Activated CD4-positive, alpha-beta T cell treated with anti-CD3 and anti-CD28 coated beads, Interleukin-2, amount 10 ng/mL, durations not matched to agents 7 days and 5 days (primary cell): ENCODE measurements around the gene MGARP. TPM values are rescaled to one million over a fixed set of nuclear protein-coding genes. Genes with fewer than 3 reads are reported as not detected.

Experiments
- CTCF ChIA-PET: fragments of 350-600 bp; sonication (Branson Sonifier 250); formaldehyde crosslinking; loops from one replicate; lab custom pipeline; 2021; ENCODE audit warnings: antibody characterized with exemption; lab: Charles Lee
- POLR2A ChIA-PET: fragments of 350-600 bp; sonication (Branson Sonifier 250); formaldehyde crosslinking; loops from one replicate; lab custom pipeline; 2021; ENCODE audit warnings: antibody characterized with exemption; lab: Charles Lee
- DNase-seq: peaks from one replicate; pipeline ENCODE4 v3.0.0-alpha.2; 2020
- H3K27ac Mint-ChIP-seq: one replicate; pipeline ENCODE4 v1.8.0; 2021; ENCODE audit warnings: mild to moderate bottlenecking, moderate library complexity, mixed read lengths
- H3K27me3 Mint-ChIP-seq: one replicate; pipeline ENCODE4 v1.8.0; 2021; ENCODE audit warnings: mixed read lengths
- H3K36me3 Mint-ChIP-seq: one replicate; pipeline ENCODE4 v1.8.0; 2021; ENCODE audit warnings: low read depth, mixed read lengths
- H3K4me1 Mint-ChIP-seq: one replicate; pipeline ENCODE4 v1.8.0; 2021; ENCODE audit warnings: mixed read lengths
- H3K4me3 Mint-ChIP-seq: one replicate; pipeline ENCODE4 v1.8.0; 2021; ENCODE audit warnings: mild to moderate bottlenecking, moderate library complexity, mixed read lengths
- H3K9me3 Mint-ChIP-seq: one replicate; pipeline ENCODE4 v1.8.0; 2021; ENCODE audit warnings: mixed read lengths
- total RNA-seq, 2 experiments: library from RNA; stranded (reverse); gene quantifications; one replicate each; pipeline ENCODE4 v1.2.3, GENCODE V29; 2021

The MGARP gene
- total RNA-seq, 2 experiments from 2014 or later: 0.21 to 0.25 TPM

DNA sequence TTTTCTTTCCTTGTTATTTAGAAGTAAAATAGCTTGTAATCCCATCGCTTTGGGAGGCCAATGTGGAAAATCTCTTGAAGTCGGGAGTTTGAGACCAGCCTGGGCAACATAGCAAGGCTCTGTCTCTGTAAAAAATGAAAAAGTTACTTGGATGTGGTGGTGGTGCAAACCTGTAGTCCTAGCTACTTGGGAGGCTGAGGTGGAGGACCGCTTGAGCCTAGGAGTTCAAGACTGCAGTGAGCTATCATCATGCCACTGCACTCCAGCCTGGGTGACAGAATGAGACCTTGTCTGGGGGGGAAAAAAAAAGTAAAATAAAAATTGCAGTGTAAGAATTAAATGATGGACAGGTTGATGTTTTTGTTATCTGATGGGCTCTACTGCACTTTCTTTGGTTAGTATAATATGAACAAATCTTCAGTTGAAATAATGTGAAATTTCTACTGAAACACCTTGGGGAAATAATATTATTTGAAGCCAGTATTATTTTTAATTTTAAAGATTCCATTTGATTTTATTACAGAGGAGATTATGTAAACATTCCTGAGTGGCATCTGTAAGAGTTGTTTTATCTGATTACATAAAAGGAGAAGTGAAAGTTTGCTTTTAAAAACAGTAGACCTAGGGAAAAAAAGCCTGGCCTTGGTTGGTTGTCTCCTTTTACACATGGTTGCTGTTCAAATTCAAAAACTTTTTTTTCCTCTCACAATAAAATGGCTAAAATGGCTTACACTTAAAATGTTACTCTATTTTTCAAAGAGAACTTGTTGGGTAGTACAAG lies 32.7 kb upstream of the MGARP start:
- ChIA-PET CTCF (interaction anchor here (3.0 kb wide), 1 partner anchor 17 kb away, joined by 13 read pairs; no protein-coding TSS in a partner anchor), POLR2A (interaction anchor here (0.5 to 0.6 kb wide), 2 partner anchors 10 to 11 kb away, joined by 3 read pairs; partner anchors contain the start of gene NDUFC1)
- H3K4me3 Mint-ChIP-seq: no peak overlapping the region

DNA sequence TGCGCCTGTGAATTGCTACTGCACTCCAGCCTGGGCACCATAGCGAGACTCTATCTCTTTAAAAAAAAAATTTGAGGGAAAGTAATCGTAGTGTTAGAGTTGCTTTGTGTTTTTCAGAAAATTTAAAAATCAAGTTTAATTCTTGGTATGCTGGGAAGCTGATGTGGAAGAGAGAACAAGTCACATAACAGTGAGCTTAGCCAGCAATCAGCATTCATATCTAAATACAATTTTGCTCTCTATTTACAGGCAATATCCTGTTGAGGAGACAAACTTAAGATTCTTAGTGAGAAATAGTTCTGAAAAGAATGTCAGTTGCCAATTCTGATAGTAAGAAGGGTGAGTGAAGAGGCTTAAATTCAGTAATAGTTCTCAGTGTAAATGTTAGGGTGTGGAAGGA lies 31.9 kb upstream of the MGARP start:
- Mint-ChIP-seq H3K36me3 (peaks cover 27% of the 10 kb centered on the region), H3K4me3 (no peak overlapping the region), H3K27ac (peak overlapping the region; percentile 16), H3K27me3 (no peaks in the 10 kb centered on the region), H3K4me1 (peaks cover 64% of the 10 kb centered on the region), H3K9me3 (no peaks in the 10 kb centered on the region)
- DNase-seq: no peak
- ChIA-PET POLR2A (no interaction called here), CTCF (interaction anchor here (0.6 to 3.0 kb wide), 4 partner anchors 11 to 42 kb away, joined by 3 to 13 read pairs (median 4); no protein-coding TSS in a partner anchor)

More for the DNA sequence above, 32.7 kb upstream of the MGARP start:
- DNase-seq: no peak
- Mint-ChIP-seq H3K4me1 (peaks cover 63% of the 10 kb centered on the region), H3K27ac (peak overlapping the region; percentile 93), H3K36me3 (peaks cover 25% of the 10 kb centered on the region), H3K9me3 (no peaks in the 10 kb centered on the region), H3K27me3 (no peaks in the 10 kb centered on the region)

DNA sequence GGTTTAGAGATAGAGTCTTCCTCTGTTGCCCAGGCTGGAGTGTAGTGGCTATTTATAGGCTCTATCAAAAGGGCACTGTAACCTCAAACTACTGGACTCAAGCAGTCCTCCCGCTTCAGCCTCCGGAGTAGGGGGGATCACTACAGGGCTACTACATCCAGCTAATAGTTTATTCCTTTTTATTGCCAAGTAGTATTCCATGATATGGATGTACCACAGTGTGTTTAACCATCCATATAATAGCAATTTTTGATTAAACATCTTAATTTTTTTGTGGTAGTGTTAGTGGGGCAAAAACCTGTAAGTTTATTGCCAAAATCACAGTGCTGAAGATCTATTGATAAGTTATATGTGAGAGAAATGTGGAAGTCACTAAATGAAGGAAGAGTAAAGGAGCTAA lies 24.9 kb upstream of the MGARP start:
- Mint-ChIP-seq H3K4me3 (no peak overlapping the region), H3K4me1 (peaks cover 55% of the 10 kb centered on the region), H3K27me3 (no peaks in the 10 kb centered on the region), H3K9me3 (no peaks in the 10 kb centered on the region), H3K36me3 (peaks cover 39% of the 10 kb centered on the region), H3K27ac (no peak overlapping the region)
- POLR2A ChIA-PET: no interaction called here
- DNase-seq: no peak
- CTCF ChIA-PET: interaction anchor here (1.0 to 1.8 kb wide), 3 partner anchors 9 to 63 kb away, joined by 4 to 9 read pairs (median 5); no protein-coding TSS in a partner anchor

DNA sequence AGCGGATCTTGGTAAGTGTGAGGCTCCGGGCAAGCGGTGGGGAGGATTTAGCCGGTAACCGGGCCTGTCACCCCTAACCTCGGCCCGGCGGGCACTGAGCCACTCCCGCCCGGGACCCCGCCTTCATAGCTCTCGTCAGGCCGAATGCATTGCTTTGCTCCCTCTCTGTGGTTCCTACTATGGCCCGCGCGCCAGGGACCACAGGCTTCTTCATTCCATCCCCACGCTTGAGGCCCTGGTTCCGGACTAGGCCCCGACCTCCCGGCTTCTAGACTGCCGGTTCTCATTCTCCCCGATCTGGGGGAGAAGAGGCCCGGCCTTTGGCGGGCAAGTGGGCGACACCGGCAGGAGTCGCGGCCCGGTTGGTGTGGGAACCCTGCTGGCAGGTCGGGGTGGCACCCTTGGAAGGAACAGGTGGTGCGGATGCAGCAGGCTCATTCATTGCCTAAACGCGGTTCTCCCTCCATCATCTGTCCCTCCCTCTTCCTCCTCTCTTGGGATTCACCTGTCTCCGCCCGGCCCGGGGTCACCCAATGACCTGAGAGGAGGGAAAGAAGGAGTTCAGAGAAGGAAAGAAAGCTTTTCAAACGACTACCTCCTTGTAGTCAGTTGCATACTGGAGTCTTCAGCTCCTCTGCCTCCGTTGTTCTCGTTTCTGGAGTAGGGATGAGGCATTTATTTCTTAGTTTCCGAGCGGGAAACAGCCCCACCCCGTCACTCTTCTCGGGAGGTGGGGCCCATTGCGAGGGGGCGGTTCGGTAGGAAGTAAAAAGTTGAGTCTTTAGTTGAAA lies 22.0 kb upstream of the MGARP start, which contains the start of gene NDUFC1:
Gene NDUFC1 (minus strand): TSS at position 657 of the 791 bp plus-strand sequence. CDS start 6,679 bp downstream, outside the sequence.
- Mint-ChIP-seq H3K27me3 (no peaks in the 10 kb centered on the region), H3K4me3 (peak within 1 kb of the TSS; percentile 99), H3K36me3 (peaks cover 30% of the 10 kb centered on the region), H3K9me3 (no peaks in the 10 kb centered on the region), H3K27ac (peak within 1 kb of the TSS; percentile 99), H3K4me1 (peaks cover 63% of the 10 kb centered on the region)
- ChIA-PET CTCF (interaction anchor here (0.6 to 2.4 kb wide), 14 partner anchors 8 to 285 kb away, joined by 3 to 9 read pairs (median 3); no protein-coding TSS in a partner anchor), POLR2A (interaction anchor here (0.5 to 0.8 kb wide), 4 partner anchors 10 to 220 kb away, joined by 3 to 4 read pairs (median 3); no protein-coding TSS in a partner anchor)
- DNase-seq: peak; percentile 75

DNA sequence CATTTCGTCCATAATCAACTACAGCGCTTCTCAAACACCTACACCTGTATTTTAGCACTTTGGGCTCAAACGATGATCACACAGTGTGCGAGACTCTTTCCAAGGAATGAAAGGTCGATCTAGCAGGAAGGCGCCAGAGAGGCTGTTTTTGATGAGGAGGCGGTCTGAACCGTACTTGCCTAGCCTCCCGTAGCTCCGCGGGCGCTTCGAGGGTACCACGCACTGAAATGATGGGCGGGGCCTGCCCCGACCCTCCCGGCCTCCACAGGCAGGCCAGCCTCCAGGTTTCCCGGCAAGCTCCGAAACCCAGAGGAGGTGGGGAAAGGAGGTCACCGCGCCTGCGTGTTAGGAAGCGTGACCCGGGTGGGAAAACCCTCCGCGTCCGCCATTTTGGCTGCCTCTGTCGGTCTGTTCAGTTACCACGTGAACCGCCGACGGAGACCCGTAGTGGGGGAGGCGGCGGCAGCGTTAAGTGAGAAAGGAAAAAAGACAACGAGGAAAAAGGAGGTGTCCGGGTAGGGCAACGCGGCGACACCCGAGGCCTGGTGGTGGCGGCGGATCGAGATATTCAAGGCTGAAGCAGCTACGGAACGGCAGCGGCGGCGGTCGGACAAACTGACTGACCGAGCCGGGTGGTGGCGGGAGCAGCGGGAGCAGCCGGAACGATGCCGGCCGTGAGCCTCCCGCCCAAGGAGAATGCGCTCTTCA lies 21.2 kb upstream of the MGARP start, which contains the start of gene NAA15:
Gene NAA15 (plus strand): TSS at position 393 of the 708 bp plus-strand sequence. CDS start 273 bp downstream, at position 666.
- ChIA-PET CTCF (interaction anchor here (0.6 to 2.4 kb wide), 14 partner anchors 9 to 284 kb away, joined by 3 to 9 read pairs (median 4); no protein-coding TSS in a partner anchor), POLR2A (interaction anchor here (0.7 to 0.9 kb wide), 4 partner anchors 11 to 219 kb away, joined by 3 to 6 read pairs (median 3); no protein-coding TSS in a partner anchor)
- Mint-ChIP-seq H3K27ac (peak within 1 kb of the TSS; percentile 99), H3K36me3 (peaks cover 24% of the 10 kb centered on the region), H3K27me3 (no peaks in the 10 kb centered on the region), H3K9me3 (no peaks in the 10 kb centered on the region), H3K4me1 (peaks cover 59% of the 10 kb centered on the region), H3K4me3 (peak within 1 kb of the TSS; percentile 99)
- DNase-seq: peak; percentile 98

DNA sequence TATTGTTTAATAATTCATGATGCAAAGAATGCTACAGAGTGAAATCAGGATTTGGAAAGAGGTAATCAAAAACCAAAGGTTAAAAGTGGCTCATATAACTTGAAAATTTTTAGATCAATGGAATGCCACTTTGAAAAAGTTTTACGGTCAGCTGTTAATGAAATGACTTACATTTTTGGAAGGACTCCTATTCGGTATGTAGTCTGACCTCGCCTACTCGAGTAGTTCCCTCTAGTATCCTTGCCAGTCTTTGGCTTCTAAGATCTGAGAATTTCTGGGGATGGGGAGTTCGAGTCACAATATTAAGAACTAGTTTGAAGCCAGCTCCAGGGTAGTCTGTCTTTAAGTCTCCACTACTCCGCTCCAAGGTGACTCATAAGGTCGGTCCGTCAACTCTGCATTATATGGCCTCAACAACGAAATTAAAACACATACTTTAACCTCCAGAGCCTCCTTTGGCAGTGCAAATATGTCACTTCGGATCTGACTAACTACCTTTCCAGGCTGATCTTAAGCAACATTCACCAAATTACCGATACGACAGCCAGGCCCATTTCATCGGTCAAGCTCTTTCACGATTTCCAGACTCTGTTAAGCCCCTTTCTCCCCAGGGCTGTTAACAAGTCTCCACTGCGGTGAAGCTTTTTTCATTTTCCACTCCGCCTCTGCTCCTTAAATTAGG lies 20.5 kb upstream of the MGARP start:
- POLR2A ChIA-PET: interaction anchor here (0.5 to 0.9 kb wide), 3 partner anchors 34 to 157 kb away, joined by 3 to 6 read pairs (median 4); no protein-coding TSS in a partner anchor
- peak; percentile 39 for DNase-seq
- peaks cover 61% of the 10 kb centered on the region for H3K4me1 Mint-ChIP-seq
- peaks cover 21% of the 10 kb centered on the region for H3K36me3 Mint-ChIP-seq
- CTCF ChIA-PET: interaction anchor here (0.6 to 2.4 kb wide), 9 partner anchors 8 to 270 kb away, joined by 3 to 9 read pairs (median 5); no protein-coding TSS in a partner anchor
- H3K9me3 Mint-ChIP-seq: no peaks in the 10 kb centered on the region
- H3K4me3 Mint-ChIP-seq: peak overlapping the region; percentile 99
- H3K27ac Mint-ChIP-seq: peak overlapping the region; percentile 99
- no peaks in the 10 kb centered on the region for H3K27me3 Mint-ChIP-seq

DNA sequence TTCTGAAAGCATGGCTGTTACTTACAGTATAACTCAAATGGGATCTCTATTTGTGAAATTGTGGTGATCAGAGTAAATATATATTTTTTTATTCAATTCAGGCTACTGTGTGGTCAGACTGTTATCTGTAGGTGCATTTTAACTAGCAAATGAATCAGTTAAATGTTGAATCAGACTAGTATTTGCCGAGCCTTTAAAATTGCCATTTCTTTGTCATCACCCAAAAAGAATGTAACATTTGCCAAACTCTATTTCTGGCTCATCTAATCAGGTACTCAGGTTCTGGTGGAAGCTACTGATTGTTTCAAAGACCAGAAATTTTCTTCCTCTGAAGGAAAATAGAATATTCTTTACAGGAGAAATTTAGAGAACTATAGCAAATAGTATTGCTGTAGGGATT lies 19.5 kb upstream of the MGARP start:
- CTCF ChIA-PET: no interaction called here
- H3K36me3 Mint-ChIP-seq: peaks cover 18% of the 10 kb centered on the region
- H3K27ac Mint-ChIP-seq: no peak overlapping the region
- POLR2A ChIA-PET: no interaction called here
- H3K27me3 Mint-ChIP-seq: no peaks in the 10 kb centered on the region
- H3K9me3 Mint-ChIP-seq: no peaks in the 10 kb centered on the region
- peak overlapping the region; percentile 99 for H3K4me3 Mint-ChIP-seq
- no peak for DNase-seq
- peaks cover 54% of the 10 kb centered on the region for H3K4me1 Mint-ChIP-seq

DNA sequence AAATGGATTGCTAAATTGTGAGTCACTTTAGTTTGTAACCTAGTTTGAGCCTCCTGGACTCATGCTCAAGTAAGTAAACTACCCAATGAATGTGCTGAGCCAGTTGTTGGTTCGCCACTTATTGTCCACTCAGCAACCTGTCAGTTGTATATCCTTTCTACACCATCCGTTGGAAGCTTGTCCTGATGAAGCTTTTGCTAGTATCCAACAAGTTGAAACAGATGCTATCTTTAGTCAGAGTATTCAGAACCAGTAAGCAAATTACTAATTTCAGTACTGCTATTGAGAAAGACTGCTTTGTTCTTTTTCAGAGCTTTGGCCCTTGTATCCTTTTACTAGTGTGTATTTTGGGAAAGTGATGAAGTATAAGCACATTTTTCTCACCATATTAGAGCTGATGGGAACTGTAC lies 17.0 kb upstream of the MGARP start:
- Mint-ChIP-seq H3K36me3 (peaks cover 25% of the 10 kb centered on the region), H3K27me3 (no peaks in the 10 kb centered on the region), H3K4me1 (peaks cover 45% of the 10 kb centered on the region), H3K9me3 (no peaks in the 10 kb centered on the region), H3K27ac (no peak overlapping the region), H3K4me3 (no peak overlapping the region)
- ChIA-PET CTCF (interaction anchor here (0.9 to 2.5 kb wide), 5 partner anchors 15 to 266 kb away, joined by 3 to 15 read pairs (median 11); partner anchors contain the start of gene MGARP), POLR2A (no interaction called here)
- no peak for DNase-seq

DNA sequence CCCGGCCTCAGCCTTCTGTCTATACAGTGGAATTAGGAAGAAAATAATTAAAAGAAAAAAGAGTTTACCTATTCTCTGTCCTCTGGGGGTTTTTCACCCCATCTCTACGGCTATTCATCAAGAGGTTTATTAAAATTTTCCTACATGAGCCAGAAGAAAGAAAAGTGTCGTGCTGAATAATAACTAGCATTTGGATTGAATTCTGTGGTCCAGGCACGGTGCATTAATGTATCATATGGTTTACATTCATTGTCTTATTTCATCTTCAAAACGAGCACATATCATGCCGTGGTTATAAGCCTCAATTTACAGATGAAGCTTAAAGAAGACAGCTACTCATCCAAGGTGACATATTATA lies 15.9 kb upstream of the MGARP start:
- Mint-ChIP-seq H3K4me1 (peaks cover 45% of the 10 kb centered on the region), H3K36me3 (peaks cover 25% of the 10 kb centered on the region), H3K27ac (peak overlapping the region; percentile 98), H3K9me3 (no peaks in the 10 kb centered on the region), H3K27me3 (no peaks in the 10 kb centered on the region), H3K4me3 (peak overlapping the region; percentile 90)
- DNase-seq: no peak
- ChIA-PET POLR2A (interaction anchor here (1.0 kb wide), 1 partner anchor 118 kb away, joined by 5 read pairs; no protein-coding TSS in a partner anchor), CTCF (interaction anchor here (0.6 to 2.5 kb wide), 37 partner anchors 9 to 268 kb away, joined by 3 to 15 read pairs (median 4); partner anchors contain the start of gene MGARP)

DNA sequence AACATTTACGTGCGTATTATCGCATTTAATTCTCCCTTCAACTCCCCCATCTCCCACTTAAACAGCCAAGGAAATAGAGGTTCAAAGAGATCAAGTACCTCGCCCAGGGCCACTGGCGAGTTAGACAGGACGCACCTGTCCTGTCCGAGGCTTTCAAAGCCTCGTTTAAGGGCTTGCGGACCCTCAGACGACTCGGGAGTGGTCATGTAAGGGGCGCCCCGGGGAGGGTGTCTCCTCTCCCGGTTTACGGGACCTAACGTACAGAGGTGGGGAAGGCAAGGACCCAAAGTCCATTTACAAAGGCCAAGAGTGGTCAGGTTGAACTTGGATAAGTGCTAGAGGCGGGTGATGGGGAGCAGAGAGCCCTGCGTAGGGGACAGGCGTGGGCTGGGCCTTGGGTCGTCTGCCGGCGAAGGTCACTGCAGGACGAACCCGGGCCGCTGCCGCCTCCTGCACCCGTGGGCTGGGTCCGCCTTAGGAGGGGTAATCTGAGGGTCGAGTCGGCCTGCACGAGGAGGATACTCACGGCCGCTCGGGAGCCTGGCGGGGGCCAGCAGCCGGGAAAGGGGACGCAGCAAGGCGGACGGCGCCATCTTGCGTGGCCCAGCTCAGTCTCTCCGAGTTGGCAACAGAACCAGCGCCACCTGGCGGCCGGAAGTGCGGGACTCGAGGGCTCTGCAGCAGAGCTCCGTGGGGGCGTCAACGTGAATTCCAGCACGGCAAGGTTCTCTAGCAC lies 15.3 kb upstream of the MGARP start:
- Mint-ChIP-seq H3K4me3 (peak overlapping the region; percentile 90), H3K27me3 (no peaks in the 10 kb centered on the region), H3K27ac (peak overlapping the region; percentile 98), H3K9me3 (no peaks in the 10 kb centered on the region), H3K4me1 (peaks cover 42% of the 10 kb centered on the region), H3K36me3 (peaks cover 25% of the 10 kb centered on the region)
- CTCF ChIA-PET: interaction anchor here (0.6 to 2.5 kb wide), 39 partner anchors 9 to 271 kb away, joined by 3 to 15 read pairs (median 4); partner anchors contain the start of gene MGARP
- peak; percentile 98 for DNase-seq
- POLR2A ChIA-PET: interaction anchor here (1.0 kb wide), 1 partner anchor 117 kb away, joined by 5 read pairs; no protein-coding TSS in a partner anchor
